HEK293 (cell line): ENCODE measurements around the gene MC2R.

Source experiments
- CTCF ChIA-PET: fragments of 350-600 bp; formaldehyde crosslinking; extraction: SDS; loops from one replicate; lab custom pipeline; 2021; ENCODE audit warnings: antibody characterized with exemption; lab: Yijun Ruan, JAX
- POLR2A ChIA-PET: fragments of 300-600 bp; formaldehyde crosslinking; extraction: SDS; loops from one replicate; lab custom pipeline; 2020; ENCODE audit warnings: antibody characterized with exemption, inconsistent platforms; lab: Yijun Ruan, JAX
- H3K27ac ChIP-seq: fragments of 200-500 bp; sonication (Bioruptor generic); 2 replicates; pipeline ENCODE4 v1.5.1; 2014; ENCODE audit warnings: low read depth, low read length, control low read depth, inconsistent platforms; ENCODE audit errors: extremely low read depth
- H3K36me3 ChIP-seq, 2 experiments: fragments of 200-500 bp in 1 of 2; sonication (Bioruptor generic) in 1 of 2; 1 replicate in 1 of 2; 2 replicates in 1 of 2; pipeline ENCODE4 v1.5.1; 2014 to 2017; ENCODE audit warnings: inconsistent platforms in 2 of 2, low read length in 2 of 2; ENCODE audit not compliant: control insufficient read depth in 2 of 2, insufficient read depth in 1 of 2
- H3K4me1 ChIP-seq: fragments of 200-500 bp; sonication (Bioruptor generic); 2 replicates; pipeline ENCODE4 v1.5.1; 2014; ENCODE audit warnings: mild to moderate bottlenecking, low read length, inconsistent platforms; ENCODE audit not compliant: control insufficient read depth, insufficient read depth
- H3K4me3 ChIP-seq: 2 replicates; pipeline ENCODE4 v1.5.1; 2011; ENCODE audit warnings: low read depth, mild to moderate bottlenecking, control low read depth, low read length, moderate library complexity
- H3K9me3 ChIP-seq: fragments of 200-500 bp; sonication (Bioruptor generic); 2 replicates; pipeline ENCODE4 v1.5.1; 2014; ENCODE audit warnings: low read depth, low read length, inconsistent platforms; ENCODE audit not compliant: control insufficient read depth, insufficient read depth
- GLI2 ChIP-seq: fragments of 450-650 bp; formaldehyde crosslinking; IDR thresholded peaks from 2 replicates; pipeline ENCODE4; 2017; ENCODE audit warnings: missing biosample characterization, missing genetic modification characterization, low read depth, borderline replicate concordance
- HOXC10 ChIP-seq: sonication (generic); formaldehyde crosslinking; IDR thresholded peaks from 2 replicates; pipeline ENCODE4 v1.8.1; 2023; ENCODE audit warnings: mild to moderate bottlenecking, missing genetic modification reagents
- SP7 ChIP-seq: fragments of 450-650 bp; formaldehyde crosslinking; IDR thresholded peaks from 2 replicates; pipeline ENCODE4 v1.5.1; 2016; ENCODE audit warnings: missing biosample characterization, missing genetic modification characterization
- ZNF140 ChIP-seq: fragments of 450-650 bp; formaldehyde crosslinking; IDR thresholded peaks from 2 replicates; pipeline ENCODE4 v1.5.1; 2016; ENCODE audit warnings: missing biosample characterization, missing genetic modification characterization
- ZNF157 ChIP-seq: fragments of 450-650 bp; formaldehyde crosslinking; IDR thresholded peaks from 2 replicates; pipeline ENCODE4 v1.5.1; 2016; ENCODE audit warnings: missing biosample characterization, missing genetic modification characterization
- ZNF324 ChIP-seq: fragments of 450-650 bp; formaldehyde crosslinking; IDR thresholded peaks from 2 replicates; pipeline ENCODE4 v1.5.1; 2016; ENCODE audit warnings: missing biosample characterization, missing genetic modification characterization
- ZNF354C ChIP-seq: fragments of 450-650 bp; formaldehyde crosslinking; IDR thresholded peaks from 2 replicates; pipeline ENCODE4 v1.5.1; 2016; ENCODE audit warnings: missing biosample characterization, missing genetic modification characterization, low read depth, borderline replicate concordance
- ZNF776 ChIP-seq: fragments of 450-650 bp; formaldehyde crosslinking; IDR thresholded peaks from 2 replicates; pipeline ENCODE4 v1.5.0; 2017; ENCODE audit warnings: missing biosample characterization, missing genetic modification characterization, borderline replicate concordance
- ZSCAN30 ChIP-seq: fragments of 450-650 bp; IDR thresholded peaks from 2 replicates; pipeline ENCODE4 v1.5.1; 2018; ENCODE audit warnings: missing biosample characterization, mild to moderate bottlenecking, missing genetic modification characterization, moderate library complexity
- TF ChIP-seq, protein P1 (sequence below): fragments of 450-650 bp; formaldehyde crosslinking; IDR thresholded peaks from 2 replicates; pipeline ENCODE4 v1.5.1; 2016; ENCODE audit warnings: missing biosample characterization, missing genetic modification characterization

Gene MC2R

GRCh38 chr18:13834496-13835015 lies 80.8 kb downstream of the MC2R start:
- Histone ChIP-seq H3K9me3 (no peaks in the 10 kb centered on the region), H3K4me1 (no peaks in the 10 kb centered on the region), H3K4me3 (no peak overlapping the region), H3K27ac (no peak overlapping the region), H3K36me3 (no peaks in the 10 kb centered on the region)
- CTCF ChIA-PET: interaction anchor here (2.2 to 5.7 kb wide), 2 partner anchors 21 to 253 kb away, joined by 8 to 68 read pairs; no protein-coding TSS in a partner anchor
- TF ChIP-seq ZNF776 (tag by site-specific recombination): no peak
- TF ChIP-seq ZNF157 (tag by site-specific recombination): no peak
- no peak for TF ChIP-seq ZNF354C (tag by site-specific recombination)
- TF ChIP-seq, protein P1, sequence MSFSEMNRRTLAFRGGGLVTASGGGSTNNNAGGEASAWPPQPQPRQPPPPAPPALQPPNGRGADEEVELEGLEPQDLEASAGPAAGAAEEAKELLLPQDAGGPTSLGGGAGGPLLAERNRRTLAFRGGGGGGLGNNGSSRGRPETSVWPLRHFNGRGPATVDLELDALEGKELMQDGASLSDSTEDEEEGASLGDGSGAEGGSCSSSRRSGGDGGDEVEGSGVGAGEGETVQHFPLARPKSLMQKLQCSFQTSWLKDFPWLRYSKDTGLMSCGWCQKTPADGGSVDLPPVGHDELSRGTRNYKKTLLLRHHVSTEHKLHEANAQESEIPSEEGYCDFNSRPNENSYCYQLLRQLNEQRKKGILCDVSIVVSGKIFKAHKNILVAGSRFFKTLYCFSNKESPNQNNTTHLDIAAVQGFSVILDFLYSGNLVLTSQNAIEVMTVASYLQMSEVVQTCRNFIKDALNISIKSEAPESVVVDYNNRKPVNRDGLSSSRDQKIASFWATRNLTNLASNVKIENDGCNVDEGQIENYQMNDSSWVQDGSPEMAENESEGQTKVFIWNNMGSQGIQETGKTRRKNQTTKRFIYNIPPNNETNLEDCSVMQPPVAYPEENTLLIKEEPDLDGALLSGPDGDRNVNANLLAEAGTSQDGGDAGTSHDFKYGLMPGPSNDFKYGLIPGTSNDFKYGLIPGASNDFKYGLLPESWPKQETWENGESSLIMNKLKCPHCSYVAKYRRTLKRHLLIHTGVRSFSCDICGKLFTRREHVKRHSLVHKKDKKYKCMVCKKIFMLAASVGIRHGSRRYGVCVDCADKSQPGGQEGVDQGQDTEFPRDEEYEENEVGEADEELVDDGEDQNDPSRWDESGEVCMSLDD (tag by site-specific recombination): no peak
- no peak for TF ChIP-seq ZSCAN30 (tag by site-specific recombination)
- no peak for TF ChIP-seq ZNF324 (tag by site-specific recombination)
- TF ChIP-seq ZNF140 (tag by site-specific recombination): no peak
- no peak for TF ChIP-seq SP7
- TF ChIP-seq GLI2 (tag by site-specific recombination): no peak
- TF ChIP-seq HOXC10 (CRISPR knock-in tag): no peak
- POLR2A ChIA-PET: no interaction called here
